PC-9 (cell line): ENCODE results near the gene CNTNAP3B.
"Not testable (repeated sequence)": the region's sequence is repeated elsewhere in the genome, so short reads cannot be mapped to it uniquely, and the experiment has no call there.

Experiments used
- CTCF ChIP-seq: fragments of 200-600 bp; sonication (generic); conservative IDR thresholded peaks from 2 replicates; pipeline ENCODE4 v1.6.1; 2017; ENCODE audit warnings: mixed run types, antibody characterized with exemption, mild to moderate bottlenecking, moderate library complexity
- EZH2 ChIP-seq: fragments of 200-600 bp; sonication (generic); IDR thresholded peaks from 2 replicates; pipeline ENCODE4 v1.8.0; 2017; ENCODE audit warnings: antibody characterized with exemption, low read depth

DNA sequence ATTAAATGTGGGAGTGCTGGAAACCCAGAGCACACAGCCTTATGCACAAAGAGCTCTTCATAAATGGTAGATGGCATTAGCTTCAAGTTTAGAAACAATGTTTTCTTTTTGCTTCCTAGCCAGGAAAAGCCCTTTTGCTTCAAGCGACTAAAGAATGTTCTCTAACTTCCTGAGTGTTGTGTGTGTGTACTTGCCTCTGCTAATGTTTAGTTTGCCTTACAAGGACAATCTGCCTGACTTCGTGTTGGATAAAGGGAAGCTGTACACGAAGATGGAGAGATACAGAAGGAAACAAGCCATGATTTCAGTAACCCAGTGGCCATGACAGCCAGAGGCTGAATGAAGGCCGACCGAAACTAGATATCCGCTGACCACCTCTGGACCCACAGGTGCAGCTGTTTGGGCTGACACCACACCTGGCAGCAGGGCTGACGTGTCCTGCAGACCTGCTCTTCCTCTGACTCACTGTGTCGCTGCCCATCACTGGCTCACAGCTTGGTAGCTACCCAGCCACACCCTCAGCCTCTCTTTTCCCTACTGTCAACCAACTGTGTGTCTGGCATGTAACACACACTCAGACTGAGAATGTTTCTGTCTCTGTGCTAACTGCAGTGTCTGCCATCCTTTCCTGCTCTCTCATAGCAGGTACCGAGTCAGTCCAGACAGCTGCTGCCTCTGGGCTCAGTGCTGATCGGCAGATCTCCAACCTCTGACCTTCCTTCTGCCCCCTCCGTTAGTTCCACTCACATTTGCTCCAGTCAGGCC, 59.0 kb downstream of the CNTNAP3B start:
- TF ChIP-seq CTCF, EZH2: not testable (repeated sequence)
